Measurements from ENCODE around the gene ZSCAN12. TPM values are rescaled to one million over a fixed set of nuclear protein-coding genes. Genes with fewer than 3 reads are reported as not detected.
A peak's percentile ranks its signal among the peaks of the same experiment; 100 is the strongest.

Gene ZSCAN12
- total and polyA plus RNA-seq, 2 of the 13 experiments (the other 11 are each of a cell fraction or from before 2014, with no cell fraction given) = 2.8 to 8.9 TPM

DNA sequence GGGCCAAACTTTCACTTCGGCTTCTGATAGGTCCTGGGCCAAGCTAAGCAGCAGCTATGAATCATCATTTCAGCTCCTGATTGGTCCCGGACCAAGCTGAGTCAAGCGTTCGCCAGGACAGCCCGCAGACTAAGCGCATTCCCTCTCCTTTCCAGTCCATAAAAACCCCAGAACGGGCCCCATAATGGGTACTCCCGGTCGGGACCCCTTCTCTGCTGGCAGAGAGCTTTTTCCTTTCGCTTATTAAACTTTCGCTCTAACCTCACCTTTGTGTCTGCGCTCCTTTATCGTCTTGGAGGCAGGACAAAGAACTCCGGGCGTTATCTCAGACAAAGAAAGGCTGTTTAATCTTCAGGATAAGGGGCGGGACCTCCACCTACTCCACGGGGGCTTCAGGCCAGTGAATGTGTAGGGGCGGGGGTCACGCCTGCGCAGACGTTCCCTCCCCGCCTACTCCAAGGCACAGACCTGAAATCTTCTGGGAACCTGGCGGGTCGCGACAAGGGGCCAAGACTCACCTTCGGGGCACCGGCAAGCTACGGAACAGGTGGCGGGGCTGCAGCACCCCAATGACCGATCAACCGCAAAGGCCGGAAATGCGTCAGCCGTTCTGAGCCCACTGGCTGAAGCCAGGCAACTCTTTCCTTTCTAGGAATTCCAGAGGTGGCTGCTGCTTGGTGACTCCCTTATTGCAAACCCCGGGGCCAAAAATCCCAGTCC is 63.8 kb downstream of the ZSCAN12 start, which contains the start of gene ZSCAN31 (continued):
- no peak for TF ChIP-seq FOXA1 (IDR thresholded peaks at IDR 0.05)
- no peak for TF ChIP-seq FOXA1 (CRISPR knock-in tag; IDR thresholded peaks at IDR 0.05)
- peak; percentile 80 for TF ChIP-seq ZNF781 (CRISPR knock-in tag; IDR thresholded peaks at IDR 0.05; ENCODE audit: borderline replicate concordance, not compliant biosample characterization)
- TF ChIP-seq ZNF101 (CRISPR knock-in tag; IDR thresholded peaks at IDR 0.05; ENCODE audit: borderline replicate concordance, low read depth) = peak; percentile 88; the same call in 1 of the 2 replicates
- 0 out of 2 replicates have a peak, but pooled peaks have one; percentile 22 for TF ChIP-seq GZF1 (CRISPR knock-in tag; IDR thresholded peaks at IDR 0.05)
- peak; percentile 68; the same call in 1 of the 2 replicates for TF ChIP-seq ZNF331 (CRISPR knock-in tag; IDR thresholded peaks at IDR 0.05)
- TF ChIP-seq, protein P1, sequence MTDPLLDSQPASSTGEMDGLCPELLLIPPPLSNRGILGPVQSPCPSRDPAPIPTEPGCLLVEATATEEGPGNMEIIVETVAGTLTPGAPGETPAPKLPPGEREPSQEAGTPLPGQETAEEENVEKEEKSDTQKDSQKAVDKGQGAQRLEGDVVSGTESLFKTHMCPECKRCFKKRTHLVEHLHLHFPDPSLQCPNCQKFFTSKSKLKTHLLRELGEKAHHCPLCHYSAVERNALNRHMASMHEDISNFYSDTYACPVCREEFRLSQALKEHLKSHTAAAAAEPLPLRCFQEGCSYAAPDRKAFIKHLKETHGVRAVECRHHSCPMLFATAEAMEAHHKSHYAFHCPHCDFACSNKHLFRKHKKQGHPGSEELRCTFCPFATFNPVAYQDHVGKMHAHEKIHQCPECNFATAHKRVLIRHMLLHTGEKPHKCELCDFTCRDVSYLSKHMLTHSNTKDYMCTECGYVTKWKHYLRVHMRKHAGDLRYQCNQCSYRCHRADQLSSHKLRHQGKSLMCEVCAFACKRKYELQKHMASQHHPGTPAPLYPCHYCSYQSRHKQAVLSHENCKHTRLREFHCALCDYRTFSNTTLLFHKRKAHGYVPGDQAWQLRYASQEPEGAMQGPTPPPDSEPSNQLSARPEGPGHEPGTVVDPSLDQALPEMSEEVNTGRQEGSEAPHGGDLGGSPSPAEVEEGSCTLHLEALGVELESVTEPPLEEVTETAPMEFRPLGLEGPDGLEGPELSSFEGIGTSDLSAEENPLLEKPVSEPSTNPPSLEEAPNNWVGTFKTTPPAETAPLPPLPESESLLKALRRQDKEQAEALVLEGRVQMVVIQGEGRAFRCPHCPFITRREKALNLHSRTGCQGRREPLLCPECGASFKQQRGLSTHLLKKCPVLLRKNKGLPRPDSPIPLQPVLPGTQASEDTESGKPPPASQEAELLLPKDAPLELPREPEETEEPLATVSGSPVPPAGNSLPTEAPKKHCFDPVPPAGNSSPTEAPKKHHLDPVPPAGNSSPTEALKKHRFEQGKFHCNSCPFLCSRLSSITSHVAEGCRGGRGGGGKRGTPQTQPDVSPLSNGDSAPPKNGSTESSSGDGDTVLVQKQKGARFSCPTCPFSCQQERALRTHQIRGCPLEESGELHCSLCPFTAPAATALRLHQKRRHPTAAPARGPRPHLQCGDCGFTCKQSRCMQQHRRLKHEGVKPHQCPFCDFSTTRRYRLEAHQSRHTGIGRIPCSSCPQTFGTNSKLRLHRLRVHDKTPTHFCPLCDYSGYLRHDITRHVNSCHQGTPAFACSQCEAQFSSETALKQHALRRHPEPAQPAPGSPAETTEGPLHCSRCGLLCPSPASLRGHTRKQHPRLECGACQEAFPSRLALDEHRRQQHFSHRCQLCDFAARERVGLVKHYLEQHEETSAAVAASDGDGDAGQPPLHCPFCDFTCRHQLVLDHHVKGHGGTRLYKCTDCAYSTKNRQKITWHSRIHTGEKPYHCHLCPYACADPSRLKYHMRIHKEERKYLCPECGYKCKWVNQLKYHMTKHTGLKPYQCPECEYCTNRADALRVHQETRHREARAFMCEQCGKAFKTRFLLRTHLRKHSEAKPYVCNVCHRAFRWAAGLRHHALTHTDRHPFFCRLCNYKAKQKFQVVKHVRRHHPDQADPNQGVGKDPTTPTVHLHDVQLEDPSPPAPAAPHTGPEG (CRISPR knock-in tag; IDR thresholded peaks at IDR 0.05) = peak; percentile 52; the same call in 1 of the 2 replicates
- peak; percentile 89; the same call in 1 of the 2 replicates for TF ChIP-seq ZBTB42 (CRISPR knock-in tag; IDR thresholded peaks at IDR 0.05)
- TF ChIP-seq SMARCE1 (IDR thresholded peaks at IDR 0.05; ENCODE audit: borderline replicate concordance) = no peak
- TF ChIP-seq, protein P2, sequence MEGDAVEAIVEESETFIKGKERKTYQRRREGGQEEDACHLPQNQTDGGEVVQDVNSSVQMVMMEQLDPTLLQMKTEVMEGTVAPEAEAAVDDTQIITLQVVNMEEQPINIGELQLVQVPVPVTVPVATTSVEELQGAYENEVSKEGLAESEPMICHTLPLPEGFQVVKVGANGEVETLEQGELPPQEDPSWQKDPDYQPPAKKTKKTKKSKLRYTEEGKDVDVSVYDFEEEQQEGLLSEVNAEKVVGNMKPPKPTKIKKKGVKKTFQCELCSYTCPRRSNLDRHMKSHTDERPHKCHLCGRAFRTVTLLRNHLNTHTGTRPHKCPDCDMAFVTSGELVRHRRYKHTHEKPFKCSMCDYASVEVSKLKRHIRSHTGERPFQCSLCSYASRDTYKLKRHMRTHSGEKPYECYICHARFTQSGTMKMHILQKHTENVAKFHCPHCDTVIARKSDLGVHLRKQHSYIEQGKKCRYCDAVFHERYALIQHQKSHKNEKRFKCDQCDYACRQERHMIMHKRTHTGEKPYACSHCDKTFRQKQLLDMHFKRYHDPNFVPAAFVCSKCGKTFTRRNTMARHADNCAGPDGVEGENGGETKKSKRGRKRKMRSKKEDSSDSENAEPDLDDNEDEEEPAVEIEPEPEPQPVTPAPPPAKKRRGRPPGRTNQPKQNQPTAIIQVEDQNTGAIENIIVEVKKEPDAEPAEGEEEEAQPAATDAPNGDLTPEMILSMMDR (CRISPR knock-in tag; IDR thresholded peaks at IDR 0.05) = no peak; the same call in 1 of the 2 replicates
- TF ChIP-seq RAD21 (CRISPR knock-in tag; IDR thresholded peaks at IDR 0.05) = 0 out of 2 replicates have a peak, but pooled peaks have one; percentile 17
- TF ChIP-seq, protein P3, sequence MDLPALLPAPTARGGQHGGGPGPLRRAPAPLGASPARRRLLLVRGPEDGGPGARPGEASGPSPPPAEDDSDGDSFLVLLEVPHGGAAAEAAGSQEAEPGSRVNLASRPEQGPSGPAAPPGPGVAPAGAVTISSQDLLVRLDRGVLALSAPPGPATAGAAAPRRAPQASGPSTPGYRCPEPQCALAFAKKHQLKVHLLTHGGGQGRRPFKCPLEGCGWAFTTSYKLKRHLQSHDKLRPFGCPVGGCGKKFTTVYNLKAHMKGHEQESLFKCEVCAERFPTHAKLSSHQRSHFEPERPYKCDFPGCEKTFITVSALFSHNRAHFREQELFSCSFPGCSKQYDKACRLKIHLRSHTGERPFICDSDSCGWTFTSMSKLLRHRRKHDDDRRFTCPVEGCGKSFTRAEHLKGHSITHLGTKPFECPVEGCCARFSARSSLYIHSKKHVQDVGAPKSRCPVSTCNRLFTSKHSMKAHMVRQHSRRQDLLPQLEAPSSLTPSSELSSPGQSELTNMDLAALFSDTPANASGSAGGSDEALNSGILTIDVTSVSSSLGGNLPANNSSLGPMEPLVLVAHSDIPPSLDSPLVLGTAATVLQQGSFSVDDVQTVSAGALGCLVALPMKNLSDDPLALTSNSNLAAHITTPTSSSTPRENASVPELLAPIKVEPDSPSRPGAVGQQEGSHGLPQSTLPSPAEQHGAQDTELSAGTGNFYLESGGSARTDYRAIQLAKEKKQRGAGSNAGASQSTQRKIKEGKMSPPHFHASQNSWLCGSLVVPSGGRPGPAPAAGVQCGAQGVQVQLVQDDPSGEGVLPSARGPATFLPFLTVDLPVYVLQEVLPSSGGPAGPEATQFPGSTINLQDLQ (CRISPR knock-in tag; IDR thresholded peaks at IDR 0.05) = 0 out of 2 replicates have a peak, but pooled peaks have one; percentile 76
- TF ChIP-seq ZNF383 (CRISPR knock-in tag; IDR thresholded peaks at IDR 0.05; ENCODE audit: borderline replicate concordance) = peak; percentile 94; the same call in 1 of the 2 replicates
- TF ChIP-seq AGO2 (optimal IDR thresholded peaks at IDR 0.05; ENCODE audit: low read depth, low read length) = peak; percentile 86
- TF ChIP-seq, protein P4, sequence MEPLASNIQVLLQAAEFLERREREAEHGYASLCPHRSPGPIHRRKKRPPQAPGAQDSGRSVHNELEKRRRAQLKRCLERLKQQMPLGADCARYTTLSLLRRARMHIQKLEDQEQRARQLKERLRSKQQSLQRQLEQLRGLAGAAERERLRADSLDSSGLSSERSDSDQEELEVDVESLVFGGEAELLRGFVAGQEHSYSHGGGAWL (CRISPR knock-in tag; IDR thresholded peaks at IDR 0.05) = peak; percentile 69; the same call in 1 of the 2 replicates

All from HepG2 (cell line).